OCI-M1 (cell line): ENCODE data around the gene IGLON5.

Experiments
- DNase-seq: peaks from one replicate; lab custom pipeline; 2025; lab: John Stamatoyannopoulos, UW

Gene IGLON5

GRCh38 chr19:51311351-51312257 lies at the start of gene IGLON5:
Gene IGLON5, plus strand, starts transcription at chr19:51311644. Its CDS starts 204 bp downstream, at chr19:51311848.
- no peak for DNase-seq

- no peak for DNase-seq
Observed at GRCh38 chr19:51263808-51264207, 47.6 kb upstream of the IGLON5 start.

- DNase-seq: no peak
Observed at GRCh38 chr19:51271067-51271466, 40.4 kb upstream of the IGLON5 start.

GRCh38 chr19:51272183-51272810 lies 39.1 kb upstream of the IGLON5 start:
- DNase-seq: peak; percentile 28

- no peak for DNase-seq
Observed at GRCh38 chr19:51274049-51274770, 37.2 kb upstream of the IGLON5 start.

- DNase-seq: no peak
Observed at GRCh38 chr19:51277112-51277511, 34.3 kb upstream of the IGLON5 start.

GRCh38 chr19:51282335-51282734 lies 29.1 kb upstream of the IGLON5 start:
- no peak for DNase-seq

GRCh38 chr19:51285682-51286081 lies 25.8 kb upstream of the IGLON5 start:
- DNase-seq: no peak

GRCh38 chr19:51289635-51290034 lies 21.8 kb upstream of the IGLON5 start:
- DNase-seq: no peak

- DNase-seq: no peak
Observed at GRCh38 chr19:51292971-51293370, 18.5 kb upstream of the IGLON5 start.

GRCh38 chr19:51293571-51294210 lies 17.8 kb upstream of the IGLON5 start:
- DNase-seq: no peak

GRCh38 chr19:51294211-51294976 lies 17.1 kb upstream of the IGLON5 start:
- no peak for DNase-seq

- DNase-seq: no peak
Observed at GRCh38 chr19:51294977-51295375, 16.5 kb upstream of the IGLON5 start.

GRCh38 chr19:51295382-51296126 lies 15.9 kb upstream of the IGLON5 start:
- DNase-seq: no peak

GRCh38 chr19:51296336-51297093 lies 14.9 kb upstream of the IGLON5 start:
- DNase-seq: peak; percentile 40

GRCh38 chr19:51297406-51297805 lies 14.0 kb upstream of the IGLON5 start:
- DNase-seq: no peak

- no peak for DNase-seq
Observed at GRCh38 chr19:51301266-51301665, 10.2 kb upstream of the IGLON5 start.

- no peak for DNase-seq
Observed at GRCh38 chr19:51305479-51305878, 6.0 kb upstream of the IGLON5 start.

- no peak for DNase-seq
Observed at GRCh38 chr19:51316688-51317087, 5.2 kb downstream of the IGLON5 start.

- DNase-seq: no peak
Observed at GRCh38 chr19:51317376-51317775, 5.9 kb downstream of the IGLON5 start.
